Measurements from ENCODE around the gene LITAFD.

DNA sequence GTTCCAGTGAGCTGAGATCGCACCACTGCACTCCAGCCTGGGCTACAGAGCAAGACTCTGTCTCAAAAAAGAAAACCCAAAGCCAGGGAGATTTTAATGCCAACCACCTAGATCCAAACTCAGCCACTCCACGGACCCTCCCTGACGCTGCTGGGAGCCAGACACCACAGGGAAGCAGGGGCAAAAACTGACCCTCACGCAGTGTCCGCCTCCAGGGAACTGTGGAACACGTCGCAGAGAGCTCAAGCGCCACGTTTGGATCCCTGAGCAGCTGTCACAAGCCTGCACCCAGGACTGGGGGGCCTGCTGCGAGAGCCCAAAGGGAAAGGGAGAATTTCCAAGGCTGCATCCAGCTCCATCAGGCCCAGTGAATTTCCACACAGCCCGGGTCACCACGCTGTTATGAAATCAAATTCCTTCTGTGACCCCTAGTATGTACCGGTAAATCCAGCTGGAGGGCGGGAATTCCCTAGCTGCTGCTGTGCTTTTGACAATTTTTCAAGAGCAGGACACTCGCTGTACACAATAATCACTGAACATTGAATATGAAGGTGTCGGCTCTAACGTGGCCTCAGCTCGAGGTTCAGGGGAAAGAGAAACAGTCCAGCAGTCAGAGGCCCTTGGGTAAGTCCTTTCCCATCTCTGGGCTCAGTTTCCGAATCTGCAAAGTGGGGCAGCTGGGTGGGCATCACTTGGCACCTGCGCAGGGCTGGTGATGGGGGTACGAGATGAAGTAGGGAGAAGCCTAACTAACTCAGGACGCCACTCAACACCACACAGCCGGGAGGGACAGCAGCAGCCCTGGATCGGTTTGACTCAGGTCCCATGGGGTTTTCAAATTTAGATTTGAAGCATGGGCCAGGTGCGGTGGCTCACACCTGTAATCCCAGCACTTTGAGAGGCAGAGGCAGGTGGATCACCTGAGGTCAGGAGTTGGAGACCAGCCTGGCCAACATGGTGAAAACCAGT is 22.0 kb upstream of the LITAFD start:
- no peak for TF ChIP-seq POLR2A (IDR thresholded peaks at IDR 0.05)
- no peak for TF ChIP-seq CTCF (IDR thresholded peaks at IDR 0.05)
